Posterior cingulate gyrus (tissue), 11 donors: Measurements from ENCODE around the gene PCCA.
A peak's percentile ranks its signal among the peaks of the same experiment; 100 is the strongest.
"Not testable (repeated sequence)": the region's sequence is repeated elsewhere in the genome, so short reads cannot be mapped to it uniquely, and the experiment has no call there.

Experiments used
- DNase-seq, 10 donors: peaks; one replicate each; pipeline versions ENCODE4 v3.0.0 to v3.0.0-alpha.2; 2020 to 2021; ENCODE audit warnings: mixed read lengths in 3 of 10
- intact Hi-C: fragments of 100-400 bp; cut with DNase I; formaldehyde crosslinking; loops from one replicate; pipeline ENCODE4 v1.15.1; 2023

PCCA gene

GRCh38 chr13:100546713-100547405, 458.0 kb downstream of the PCCA start:
- DNase-seq, result no peak
- intact Hi-C loops, result no loop called here

GRCh38 chr13:100547791-100548201, 458.9 kb downstream of the PCCA start:
- DNase-seq, result peak in 1 of 10 donors; percentile 81
- intact Hi-C loops, result no loop called here

- DNase-seq, result no peak
- intact Hi-C loops, result no loop called here
Observed at GRCh38 chr13:100549316-100549715, 460.4 kb downstream of the PCCA start.

GRCh38 chr13:100552755-100553154, 463.9 kb downstream of the PCCA start:
- DNase-seq, result no peak
- intact Hi-C loops, result no loop called here

GRCh38 chr13:100559886-100560285, 471.0 kb downstream of the PCCA start:
- DNase-seq, result no peak
- intact Hi-C loops, result no loop called here

GRCh38 chr13:100560498-100561157, 471.7 kb downstream of the PCCA start:
- intact Hi-C loops, result no loop called here
- peak in 2 of 10 donors; percentile 38 to 56 for DNase-seq

GRCh38 chr13:100561158-100561499, 472.2 kb downstream of the PCCA start:
- DNase-seq, result no peak
- intact Hi-C loops, result no loop called here

GRCh38 chr13:100561599-100562204, 472.8 kb downstream of the PCCA start:
- DNase-seq, result no peak
- intact Hi-C loops, result no loop called here

GRCh38 chr13:100563779-100564178, 474.9 kb downstream of the PCCA start:
- DNase-seq, result no peak
- intact Hi-C loops, result no loop called here

- intact Hi-C loops, result no loop called here
- DNase-seq, result no peak
Observed at GRCh38 chr13:100564444-100565223, 475.7 kb downstream of the PCCA start.

GRCh38 chr13:100565286-100565685, 476.4 kb downstream of the PCCA start:
- intact Hi-C loops, result no loop called here

GRCh38 chr13:100566543-100566942, 477.6 kb downstream of the PCCA start:
- intact Hi-C loops, result no loop called here
- no peak for DNase-seq

More at GRCh38 chr13:100565286-100565685, 476.4 kb downstream of the PCCA start:
- DNase-seq, result no peak

- peak in 5 of 10 donors; percentile 51 to 86 (median 73) for DNase-seq
- intact Hi-C loops, result no loop called here
Observed at GRCh38 chr13:100573121-100573520, 484.2 kb downstream of the PCCA start.

GRCh38 chr13:100577239-100577638, 488.3 kb downstream of the PCCA start:
- intact Hi-C loops, DNase-seq: not testable (repeated sequence)
